H9 (cell line): ENCODE data around the gene ATP8A2. TPM values are rescaled to one million over a fixed set of nuclear protein-coding genes. Genes with fewer than 3 reads are reported as not detected.

Experiments
- DNase-seq: peaks from one replicate; pipeline ENCODE4 v3.0.0-alpha.2; 2017
- H2AFZ ChIP-seq: one replicate; pipeline ENCODE4 v1.6.1; 2013; ENCODE audit warnings: mild to moderate bottlenecking, low read length, control low read depth, moderate library complexity
- H2AK5ac ChIP-seq: 2 replicates; pipeline ENCODE4 v1.6.1; 2013; ENCODE audit warnings: low read length, control low read depth, mixed read lengths; ENCODE audit not compliant: insufficient read length
- H2BK120ac ChIP-seq: one replicate; pipeline ENCODE4 v1.6.1; 2013; ENCODE audit warnings: low read depth, mild to moderate bottlenecking, low read length, control low read depth, inconsistent platforms; ENCODE audit not compliant: poor library complexity, severe bottlenecking
- H2BK12ac ChIP-seq: 2 replicates; pipeline ENCODE4 v1.6.1; 2013; ENCODE audit warnings: low read length, control low read depth, mixed read lengths, low read depth; ENCODE audit not compliant: insufficient read length
- H2BK15ac ChIP-seq: 2 replicates; pipeline ENCODE4 v1.6.1; 2013; ENCODE audit warnings: low read depth, low read length, control low read depth
- H2BK20ac ChIP-seq: one replicate; pipeline ENCODE4 v1.6.1; 2013; ENCODE audit warnings: low read depth, mild to moderate bottlenecking, low read length, control low read depth, inconsistent platforms; ENCODE audit not compliant: poor library complexity, severe bottlenecking
- H2BK5ac ChIP-seq: 2 replicates; pipeline ENCODE4 v1.6.1; 2013; ENCODE audit warnings: low read length, control low read depth, mixed read lengths; ENCODE audit not compliant: insufficient read length
- H3K14ac ChIP-seq: 2 replicates; pipeline ENCODE4 v1.6.1; 2013; ENCODE audit warnings: low read length, control low read depth; ENCODE audit not compliant: insufficient read depth
- H3K18ac ChIP-seq: 2 replicates; pipeline ENCODE4 v1.6.1; 2013; ENCODE audit warnings: low read depth, mild to moderate bottlenecking, mixed read lengths, low read length, control low read depth; ENCODE audit not compliant: insufficient read length
- H3K23ac ChIP-seq: 2 replicates; pipeline ENCODE4 v1.6.1; 2013; ENCODE audit warnings: low read length, control low read depth, mixed read lengths, low read depth; ENCODE audit not compliant: insufficient read length
- H3K23me2 ChIP-seq: 2 replicates; pipeline ENCODE4 v1.6.1; 2013; ENCODE audit warnings: low read depth, mild to moderate bottlenecking, mixed read lengths, low read length, control low read depth; ENCODE audit not compliant: insufficient read length, poor library complexity, severe bottlenecking
- H3K27ac ChIP-seq: 2 replicates; pipeline ENCODE4 v1.5.1; 2013; ENCODE audit warnings: low read length, control low read depth, mixed read lengths, low read depth; ENCODE audit not compliant: insufficient read length
- H3K27me3 ChIP-seq: 2 replicates; pipeline ENCODE4 v1.6.1; 2013; ENCODE audit warnings: low read length, control low read depth, inconsistent platforms; ENCODE audit not compliant: insufficient read depth
- H3K4ac ChIP-seq: 2 replicates; pipeline ENCODE4 v1.6.1; 2013; ENCODE audit warnings: low read depth, mild to moderate bottlenecking, control low read depth, inconsistent platforms, low read length, moderate library complexity
- H3K4me1 ChIP-seq: 2 replicates; pipeline ENCODE4 v1.6.1; 2013; ENCODE audit warnings: low read length, control low read depth, inconsistent platforms; ENCODE audit not compliant: insufficient read depth
- H3K4me2 ChIP-seq: 2 replicates; pipeline ENCODE4 v1.6.1; 2013; ENCODE audit warnings: low read length, control low read depth, mixed read lengths; ENCODE audit not compliant: insufficient read length, insufficient read depth
- H3K56ac ChIP-seq: 2 replicates; pipeline ENCODE4 v1.6.1; 2013; ENCODE audit warnings: low read depth, mild to moderate bottlenecking, mixed read lengths, low read length, control low read depth; ENCODE audit not compliant: insufficient read length
- H3K79me1 ChIP-seq: 2 replicates; pipeline ENCODE4 v1.6.1; 2013; ENCODE audit warnings: low read depth, mild to moderate bottlenecking, moderate library complexity, low read length, control low read depth, inconsistent platforms; ENCODE audit not compliant: insufficient read depth, poor library complexity, severe bottlenecking
- H3K79me2 ChIP-seq: 2 replicates; pipeline ENCODE4 v1.6.1; 2013; ENCODE audit warnings: low read length, control low read depth, inconsistent platforms; ENCODE audit not compliant: insufficient read depth
- H3K9ac ChIP-seq: 2 replicates; pipeline ENCODE4 v1.6.1; 2013; ENCODE audit warnings: low read length, control low read depth, mixed read lengths; ENCODE audit not compliant: insufficient read length; ENCODE audit errors: extremely low read depth
- H3K9me3 ChIP-seq: one replicate; pipeline ENCODE4 v1.6.1; 2013; ENCODE audit warnings: low read depth, low read length, inconsistent platforms; ENCODE audit not compliant: control insufficient read depth
- H3T11ph ChIP-seq: one replicate; pipeline ENCODE4 v1.6.1; 2013; ENCODE audit warnings: mild to moderate bottlenecking, low read length, control low read depth, inconsistent platforms
- H4K20me1 ChIP-seq: one replicate; pipeline ENCODE4 v1.6.1; 2013; ENCODE audit not compliant: control insufficient read depth, insufficient read length, insufficient read depth
- H4K5ac ChIP-seq: 2 replicates; pipeline ENCODE4 v1.6.1; 2013; ENCODE audit warnings: low read depth, mild to moderate bottlenecking, mixed read lengths, low read length, control low read depth; ENCODE audit not compliant: insufficient read length
- H4K8ac ChIP-seq: replicated peaks from 2 replicates; pipeline ENCODE4 v1.6.1; 2013; ENCODE audit warnings: low read length, control low read depth, mixed read lengths, low read depth; ENCODE audit not compliant: insufficient read length
- H4K91ac ChIP-seq: 2 replicates; pipeline ENCODE4 v1.6.1; 2013; ENCODE audit warnings: low read depth, mild to moderate bottlenecking, moderate library complexity, mixed read lengths, low read length, control low read depth; ENCODE audit not compliant: insufficient read length
- H3K27ac Mint-ChIP-seq, 3 experiments: 2 replicates in 2 of 3; 3 replicates in 1 of 3; pipeline ENCODE4 v1.8.0; 2020 to 2021; ENCODE audit warnings: mixed read lengths in 3 of 3, mild to moderate bottlenecking in 1 of 3, moderate library complexity in 1 of 3
- H3K27me3 Mint-ChIP-seq: 2 replicates; pipeline ENCODE4 v1.8.0; 2021; ENCODE audit warnings: low read depth, mild to moderate bottlenecking, moderate library complexity, mixed read lengths
- H3K36me3 Mint-ChIP-seq, 3 experiments: 2 replicates in 2 of 3; 3 replicates in 1 of 3; pipeline ENCODE4 v1.8.0; 2020 to 2021; ENCODE audit warnings: low read depth in 3 of 3, mixed read lengths in 3 of 3; ENCODE audit not compliant: insufficient read depth in 1 of 3
- H3K4me1 Mint-ChIP-seq, 2 experiments: 2 replicates each; pipeline ENCODE4 v1.8.0; 2020; ENCODE audit warnings: mixed read lengths in 2 of 2
- H3K4me3 Mint-ChIP-seq, 2 experiments: 2 replicates in 1 of 2; 3 replicates in 1 of 2; pipeline ENCODE4 v1.8.0; 2020 to 2021; ENCODE audit warnings: mild to moderate bottlenecking in 2 of 2, mixed read lengths in 2 of 2, moderate library complexity in 1 of 2
- H3K9me3 Mint-ChIP-seq, 2 experiments: 2 replicates in 1 of 2; 3 replicates in 1 of 2; pipeline ENCODE4 v1.8.0; 2020; ENCODE audit warnings: mild to moderate bottlenecking in 2 of 2, mixed read lengths in 2 of 2, moderate library complexity in 1 of 2
- WGBS: extraction: QIAGEN DNeasy Blood & Tissue Kit; methylation state at CpG from one replicate; pipeline ENCODE4 v1.1.7; 2013; ENCODE audit warnings: missing lambda C conversion rate, low lambda C conversion rate, mixed read lengths; ENCODE audit not compliant: insufficient read length; ENCODE audit errors: extremely low coverage; 5-methylcytosine and 5-hydroxymethylcytosine counted together
- total RNA-seq: library from RNA; stranded (reverse); gene quantifications from 2 replicates; pipeline ENCODE4 v1.2.1, GENCODE V29; 2021
- TF ChIP-seq, protein P1 (sequence below): fragments of 200-600 bp; sonication (generic); conservative IDR thresholded peaks from 3 replicates; pipeline ENCODE4 v1.8.0; 2021; ENCODE audit warnings: antibody characterized with exemption, mild to moderate bottlenecking

Gene ATP8A2
- total RNA-seq, 1 experiment from 2014 or later, result 18.2 TPM

GRCh38 chr13:25741796-25742195 is 370.0 kb downstream of the ATP8A2 start:
- Histone ChIP-seq H2BK15ac (no peak overlapping the region), H2AK5ac (no peak overlapping the region), H3K23me2 (no peaks in the 10 kb centered on the region), H3K4me2 (no peak overlapping the region), H3K4ac (no peak overlapping the region), H3K9ac (no peak overlapping the region), H3K18ac (no peak overlapping the region), H2AFZ (no peak overlapping the region), H4K5ac (no peak overlapping the region), H2BK5ac (no peak overlapping the region), H3K4me1 (no peaks in the 10 kb centered on the region; the same call in 1 of the 2 replicates), H3K56ac (no peak overlapping the region), H2BK12ac (no peak overlapping the region), H2BK20ac (no peak overlapping the region), H3K27ac (no peak overlapping the region), H3K79me1 (no peaks in the 10 kb centered on the region), H3K14ac (no peak overlapping the region), H3K79me2 (0 out of 2 replicates have a peak, but pooled peaks cover 2% of the 10 kb centered on the region), H4K8ac (no peak overlapping the region), H3K9me3 (no peaks in the 10 kb centered on the region), H3T11ph (no peak overlapping the region), H2BK120ac (no peak overlapping the region), H3K27me3 (no peaks in the 10 kb centered on the region), H4K20me1 (no peaks in the 10 kb centered on the region), H3K23ac (no peak overlapping the region), H4K91ac (no peak overlapping the region)
- WGBS, result no CpG with 5 or more reads among the region's 5 CpGs
- no peak overlapping the region for H3K27ac Mint-ChIP-seq
- H3K4me3 Mint-ChIP-seq, result no peak overlapping the region
- TF ChIP-seq, protein P1, sequence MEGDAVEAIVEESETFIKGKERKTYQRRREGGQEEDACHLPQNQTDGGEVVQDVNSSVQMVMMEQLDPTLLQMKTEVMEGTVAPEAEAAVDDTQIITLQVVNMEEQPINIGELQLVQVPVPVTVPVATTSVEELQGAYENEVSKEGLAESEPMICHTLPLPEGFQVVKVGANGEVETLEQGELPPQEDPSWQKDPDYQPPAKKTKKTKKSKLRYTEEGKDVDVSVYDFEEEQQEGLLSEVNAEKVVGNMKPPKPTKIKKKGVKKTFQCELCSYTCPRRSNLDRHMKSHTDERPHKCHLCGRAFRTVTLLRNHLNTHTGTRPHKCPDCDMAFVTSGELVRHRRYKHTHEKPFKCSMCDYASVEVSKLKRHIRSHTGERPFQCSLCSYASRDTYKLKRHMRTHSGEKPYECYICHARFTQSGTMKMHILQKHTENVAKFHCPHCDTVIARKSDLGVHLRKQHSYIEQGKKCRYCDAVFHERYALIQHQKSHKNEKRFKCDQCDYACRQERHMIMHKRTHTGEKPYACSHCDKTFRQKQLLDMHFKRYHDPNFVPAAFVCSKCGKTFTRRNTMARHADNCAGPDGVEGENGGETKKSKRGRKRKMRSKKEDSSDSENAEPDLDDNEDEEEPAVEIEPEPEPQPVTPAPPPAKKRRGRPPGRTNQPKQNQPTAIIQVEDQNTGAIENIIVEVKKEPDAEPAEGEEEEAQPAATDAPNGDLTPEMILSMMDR, result no peak
- no peaks in the 10 kb centered on the region for H3K36me3 Mint-ChIP-seq
- no peak for DNase-seq
- H3K27me3 Mint-ChIP-seq, result no peaks in the 10 kb centered on the region
- H3K4me1 Mint-ChIP-seq, result peaks cover 13% of the 10 kb centered on the region in 2 experiments
- H3K9me3 Mint-ChIP-seq, result no peaks in the 10 kb centered on the region
